Measurements from ENCODE around the gene LOXL1.
A peak's percentile ranks its signal among the peaks of the same experiment; 100 is the strongest.

The LOXL1 gene

GRCh38 chr15:73983773-73984172, 57.5 kb downstream of the LOXL1 start:
- no peak for DNase-seq

- DNase-seq, result no peak
Measured at GRCh38 chr15:73984208-73984979, 58.1 kb downstream of the LOXL1 start.

GRCh38 chr15:73985101-73985873, 59.0 kb downstream of the LOXL1 start:
- no peak for DNase-seq

GRCh38 chr15:73986055-73986775, 60.0 kb downstream of the LOXL1 start:
- no peak for DNase-seq

GRCh38 chr15:73986776-73987056, 60.5 kb downstream of the LOXL1 start:
- no peak for DNase-seq

- no peak for DNase-seq
Measured at GRCh38 chr15:73987250-73987649, 61.0 kb downstream of the LOXL1 start.

- DNase-seq, result no peak
Measured at GRCh38 chr15:73987681-73988444, 61.6 kb downstream of the LOXL1 start.

GRCh38 chr15:73988445-73988969, 62.2 kb downstream of the LOXL1 start:
- DNase-seq, result no peak

- DNase-seq, result no peak
Measured at GRCh38 chr15:73989001-73989798, 62.9 kb downstream of the LOXL1 start.

- no peak for DNase-seq
Measured at GRCh38 chr15:73990250-73991005, 64.2 kb downstream of the LOXL1 start.

- DNase-seq, result no peak
Measured at GRCh38 chr15:73991260-73991659, 65.0 kb downstream of the LOXL1 start.

- DNase-seq, result peak; percentile 96
Measured at GRCh38 chr15:73991726-73992593, 65.7 kb downstream of the LOXL1 start, which contains the start of gene STOML1. Gene STOML1, minus strand, starts transcription at chr15:73992295. Its CDS starts 72 bp downstream, at chr15:73992223.

GRCh38 chr15:73992594-73992898, 66.3 kb downstream of the LOXL1 start:
- DNase-seq, result no peak

- DNase-seq, result no peak
Measured at GRCh38 chr15:73993211-73993994, 67.1 kb downstream of the LOXL1 start.

- peak; percentile 90 for DNase-seq
Measured at GRCh38 chr15:73994413-73994883, 68.2 kb downstream of the LOXL1 start, which contains the start of gene PML. Gene PML, plus strand, starts transcription at chr15:73994716. Its CDS starts 97 bp downstream, at chr15:73994813.

GRCh38 chr15:73994912-73995622, 68.8 kb downstream of the LOXL1 start:
- DNase-seq, result no peak

- DNase-seq, result no peak
Measured at GRCh38 chr15:73996267-73996666, 70.0 kb downstream of the LOXL1 start.

GRCh38 chr15:73996939-73997338, 70.7 kb downstream of the LOXL1 start:
- no peak for DNase-seq
